Esophagus muscularis mucosa (tissue), 3 donors: Measurements from ENCODE around the gene LCORL.

Experiments
- POLR2A ChIP-seq: fragments of 450-650 bp; IDR thresholded peaks from one replicate; pipeline ENCODE4 v1.6.1; 2017; ENCODE audit warnings: antibody characterized with exemption, moderate library complexity, mild to moderate bottlenecking, low read depth
- TF ChIP-seq, protein P1 (sequence below), 3 experiments: fragments of 200-600 bp in 2 of 3; fragments of 450-650 bp in 1 of 3; sonication (generic) in 2 of 3; IDR thresholded peaks; one replicate each; pipeline ENCODE4 v1.5.1; 2017 to 2019; ENCODE audit warnings: antibody characterized with exemption in 3 of 3, mild to moderate bottlenecking in 2 of 3, moderate library complexity in 1 of 3

DNA sequence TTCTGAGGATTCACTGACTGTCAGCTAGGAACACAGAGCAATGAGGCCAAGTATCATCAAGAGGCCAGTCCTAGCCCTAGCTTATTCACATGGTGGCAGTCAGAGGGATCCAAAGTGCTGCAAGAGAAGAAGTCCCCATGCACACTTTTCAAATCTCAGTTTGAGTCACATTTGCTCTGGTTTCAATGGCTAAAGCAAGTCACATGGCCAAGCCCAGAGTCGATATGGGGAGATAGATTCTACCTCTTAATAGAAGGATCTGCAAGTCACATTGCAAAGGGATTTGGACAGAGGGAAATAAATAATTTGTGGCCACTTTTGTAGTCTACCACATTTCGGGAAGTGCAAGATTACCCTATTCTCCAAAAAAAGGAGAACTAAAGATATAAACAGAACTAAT lies 3.7 kb upstream of the LCORL start:
- no peak for TF ChIP-seq POLR2A
- TF ChIP-seq, protein P1, sequence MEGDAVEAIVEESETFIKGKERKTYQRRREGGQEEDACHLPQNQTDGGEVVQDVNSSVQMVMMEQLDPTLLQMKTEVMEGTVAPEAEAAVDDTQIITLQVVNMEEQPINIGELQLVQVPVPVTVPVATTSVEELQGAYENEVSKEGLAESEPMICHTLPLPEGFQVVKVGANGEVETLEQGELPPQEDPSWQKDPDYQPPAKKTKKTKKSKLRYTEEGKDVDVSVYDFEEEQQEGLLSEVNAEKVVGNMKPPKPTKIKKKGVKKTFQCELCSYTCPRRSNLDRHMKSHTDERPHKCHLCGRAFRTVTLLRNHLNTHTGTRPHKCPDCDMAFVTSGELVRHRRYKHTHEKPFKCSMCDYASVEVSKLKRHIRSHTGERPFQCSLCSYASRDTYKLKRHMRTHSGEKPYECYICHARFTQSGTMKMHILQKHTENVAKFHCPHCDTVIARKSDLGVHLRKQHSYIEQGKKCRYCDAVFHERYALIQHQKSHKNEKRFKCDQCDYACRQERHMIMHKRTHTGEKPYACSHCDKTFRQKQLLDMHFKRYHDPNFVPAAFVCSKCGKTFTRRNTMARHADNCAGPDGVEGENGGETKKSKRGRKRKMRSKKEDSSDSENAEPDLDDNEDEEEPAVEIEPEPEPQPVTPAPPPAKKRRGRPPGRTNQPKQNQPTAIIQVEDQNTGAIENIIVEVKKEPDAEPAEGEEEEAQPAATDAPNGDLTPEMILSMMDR (IDR thresholded peaks at IDR 0.05) = no peak
